Activated effector memory CD4-positive, alpha-beta T cell treated with anti-CD3 and anti-CD28 coated beads, Interleukin-2, amount 50 U/mL, for 16 hours (primary cell): Measurements from ENCODE around the gene SLC2A3.
A peak's percentile ranks its signal among the peaks of the same experiment; 100 is the strongest.
"Not testable (repeated sequence)": the region's sequence is repeated elsewhere in the genome, so short reads cannot be mapped to it uniquely, and the experiment has no call there.

Experiments used
- DNase-seq: peaks from one replicate; pipeline ENCODE4 v3.0.0-alpha.2; 2020

Gene SLC2A3

GRCh38 chr12:7915661-7916403 is 20.2 kb downstream of the SLC2A3 start:
- peak; percentile 72 for DNase-seq

- not testable (repeated sequence) for DNase-seq
These were observed 25.9 kb downstream of the SLC2A3 start for GRCh38 chr12:7910106-7910505.

GRCh38 chr12:7907009-7907408 is 29.0 kb downstream of the SLC2A3 start:
- no peak for DNase-seq

- DNase-seq: not testable (repeated sequence)
These were observed 29.7 kb downstream of the SLC2A3 start for GRCh38 chr12:7906303-7906702.

GRCh38 chr12:7905600-7906125 is 30.3 kb downstream of the SLC2A3 start:
- not testable (repeated sequence) for DNase-seq

- no peak for DNase-seq
These were observed 30.9 kb downstream of the SLC2A3 start for GRCh38 chr12:7905071-7905470.

- DNase-seq: not testable (repeated sequence)
These were observed 33.6 kb downstream of the SLC2A3 start for GRCh38 chr12:7902416-7902815.

- no peak for DNase-seq
These were observed 36.2 kb downstream of the SLC2A3 start for GRCh38 chr12:7899755-7900154.

GRCh38 chr12:7896726-7897125 is 39.3 kb downstream of the SLC2A3 start:
- DNase-seq: not testable (repeated sequence)

GRCh38 chr12:7892186-7892980 is 43.6 kb downstream of the SLC2A3 start:
- no peak for DNase-seq

GRCh38 chr12:7884689-7885088 is 51.3 kb downstream of the SLC2A3 start:
- DNase-seq: no peak

GRCh38 chr12:7881736-7882120 is 54.3 kb downstream of the SLC2A3 start:
- DNase-seq: not testable (repeated sequence)

GRCh38 chr12:7880952-7881735 is 54.8 kb downstream of the SLC2A3 start:
- not testable (repeated sequence) for DNase-seq

GRCh38 chr12:7879246-7879645 is 56.7 kb downstream of the SLC2A3 start:
- no peak for DNase-seq

GRCh38 chr12:7877420-7877819 is 58.6 kb downstream of the SLC2A3 start:
- DNase-seq: no peak

GRCh38 chr12:7872566-7873319 is 63.2 kb downstream of the SLC2A3 start, which contains the start of gene SLC2A14:
Gene SLC2A14, minus strand, starts transcription at chr12:7872915. Its CDS starts 3,035 bp downstream, at chr12:7869880.
- DNase-seq: no peak

- DNase-seq: no peak
These were observed 65.7 kb downstream of the SLC2A3 start for GRCh38 chr12:7870335-7870734.
